GM23338 (cell line): ENCODE measurements around the gene PLG. TPM values are rescaled to one million over a fixed set of nuclear protein-coding genes. Genes with fewer than 3 reads are reported as not detected.
A peak's percentile ranks its signal among the peaks of the same experiment; 100 is the strongest.

ENCODE experiments used
- ATAC-seq: fragments of 200-7000 bp; cut with Tn5 transposase; 3 replicates; pipeline ENCODE4 v1.9.1; 2020
- DNase-seq: peaks from one replicate; pipeline ENCODE4 v3.0.0-alpha.2; 2015; ENCODE audit warnings: low spot score
- H2AFZ ChIP-seq: fragments of 200-600 bp; sonication (generic); 2 replicates; pipeline ENCODE4 v1.8.0; 2016; ENCODE audit warnings: antibody characterized with exemption, mild to moderate bottlenecking, moderate library complexity
- H3F3A ChIP-seq: fragments of 200-600 bp; sonication (generic); replicated peaks from 2 replicates; pipeline ENCODE4 v1.8.0; 2017; ENCODE audit warnings: antibody characterized with exemption, mixed run types, low read depth
- H3K27ac ChIP-seq: fragments of 200-600 bp; sonication (generic); 2 replicates; pipeline ENCODE4 v1.6.1; 2016; ENCODE audit warnings: low read depth
- H3K27me3 ChIP-seq: fragments of 200-600 bp; sonication (generic); 2 replicates; pipeline ENCODE4 v1.8.0; 2016; ENCODE audit warnings: mild to moderate bottlenecking, mixed run types, moderate library complexity; ENCODE audit not compliant: insufficient read depth
- H3K36me3 ChIP-seq: fragments of 200-600 bp; sonication (generic); 2 replicates; pipeline ENCODE4 v1.8.0; 2016; ENCODE audit warnings: mild to moderate bottlenecking; ENCODE audit not compliant: insufficient read depth
- H3K4me1 ChIP-seq: fragments of 200-600 bp; sonication (generic); 2 replicates; pipeline ENCODE4 v1.8.0; 2016; ENCODE audit warnings: mild to moderate bottlenecking, moderate library complexity; ENCODE audit not compliant: insufficient read depth
- H3K4me2 ChIP-seq: fragments of 200-600 bp; sonication (generic); 2 replicates; pipeline ENCODE4 v1.7.1; 2017; ENCODE audit warnings: mixed run types
- H3K4me3 ChIP-seq: fragments of 200-600 bp; sonication (generic); 2 replicates; pipeline ENCODE4 v1.6.1; 2016; ENCODE audit warnings: mixed run types
- H3K79me2 ChIP-seq: fragments of 200-600 bp; sonication (generic); replicated peaks from 2 replicates; pipeline ENCODE4 v1.8.0; 2017; ENCODE audit warnings: mild to moderate bottlenecking; ENCODE audit not compliant: insufficient read depth
- H3K9me2 ChIP-seq: fragments of 200-600 bp; sonication (generic); 2 replicates; pipeline ENCODE4 v1.8.0; 2017; ENCODE audit not compliant: insufficient read depth
- H4K20me1 ChIP-seq: fragments of 200-600 bp; sonication (generic); replicated peaks from 2 replicates; pipeline ENCODE4 v1.8.0; 2017; ENCODE audit warnings: mild to moderate bottlenecking; ENCODE audit not compliant: insufficient read depth
- H3K27ac Mint-ChIP-seq: 2 replicates; pipeline ENCODE4 v1.8.0; 2020; ENCODE audit warnings: inconsistent platforms, mild to moderate bottlenecking, moderate library complexity, mixed read lengths
- H3K27me3 Mint-ChIP-seq: 3 replicates; pipeline ENCODE4 v1.8.0; 2022; ENCODE audit warnings: low read depth, mild to moderate bottlenecking, moderate library complexity, mixed read lengths, inconsistent platforms; ENCODE audit not compliant: insufficient read depth, poor library complexity
- H3K36me3 Mint-ChIP-seq: 3 replicates; pipeline ENCODE4 v1.8.0; 2021; ENCODE audit warnings: low read depth, mild to moderate bottlenecking, inconsistent platforms, moderate library complexity, mixed read lengths
- H3K4me1 Mint-ChIP-seq: 3 replicates; pipeline ENCODE4 v1.8.0; 2020; ENCODE audit warnings: mild to moderate bottlenecking, inconsistent platforms, mixed read lengths
- H3K4me3 Mint-ChIP-seq: 3 replicates; pipeline ENCODE4 v1.8.0; 2021; ENCODE audit warnings: moderate library complexity, mild to moderate bottlenecking, inconsistent platforms, mixed read lengths
- H3K9me3 Mint-ChIP-seq: 3 replicates; pipeline ENCODE4 v1.8.0; 2020; ENCODE audit warnings: moderate library complexity, mild to moderate bottlenecking, inconsistent platforms, mixed read lengths
- CTCF ChIP-seq, 2 experiments: fragments of 200-600 bp in 1 of 2; sonication (generic) in 1 of 2; conservative IDR thresholded peaks; 2 replicates each; pipeline versions ENCODE4 v1.5.1 to v1.6.1; 2016 to 2017; ENCODE audit warnings: antibody characterized with exemption in 2 of 2, low read depth in 2 of 2, mild to moderate bottlenecking in 2 of 2, moderate library complexity in 1 of 2
- ETS1 ChIP-seq: IDR thresholded peaks from 2 replicates; pipeline ENCODE4 v1.6.1; 2016; ENCODE audit warnings: antibody characterized with exemption
- EZH2 ChIP-seq: fragments of 200-600 bp; sonication (generic); IDR thresholded peaks from one replicate; pipeline ENCODE4 v1.8.0; 2017; ENCODE audit warnings: antibody characterized with exemption, mild to moderate bottlenecking, low read depth; ENCODE audit not compliant: unreplicated experiment
- EZH2phosphoT487 ChIP-seq: fragments of 200-600 bp; sonication (generic); IDR thresholded peaks from one replicate; pipeline ENCODE4 v1.8.1; 2018; ENCODE audit warnings: antibody characterized with exemption; ENCODE audit not compliant: unreplicated experiment
- JUNB ChIP-seq: IDR thresholded peaks from one replicate; pipeline ENCODE4 v1.6.1; 2016; ENCODE audit warnings: antibody characterized with exemption; ENCODE audit not compliant: unreplicated experiment
- POLR2AphosphoS5 ChIP-seq: IDR thresholded peaks from 2 replicates; pipeline ENCODE4 v1.6.1; 2016; ENCODE audit warnings: antibody characterized with exemption, low read depth
- REST ChIP-seq: IDR thresholded peaks from one replicate; pipeline ENCODE4 v1.6.1; 2018; ENCODE audit warnings: antibody characterized with exemption; ENCODE audit not compliant: unreplicated experiment
- STAT1 ChIP-seq: IDR thresholded peaks from one replicate; pipeline ENCODE4 v1.6.1; 2016; ENCODE audit warnings: antibody characterized with exemption; ENCODE audit not compliant: unreplicated experiment
- ZNF114 ChIP-seq: fragments of 250-450 bp; sonication (Bioruptor Pico); IDR thresholded peaks from 2 replicates; pipeline ENCODE4 v1.5.0; 2020; ENCODE audit warnings: mild to moderate bottlenecking, moderate library complexity
- ZNF331 ChIP-seq: fragments of 250-450 bp; sonication (Bioruptor Pico); IDR thresholded peaks from 2 replicates; pipeline ENCODE4 v1.5.0; 2020; ENCODE audit warnings: low read depth, mild to moderate bottlenecking, moderate library complexity
- polyA plus RNA-seq: library from polyadenylated mRNA; unstranded; fragments of >200 nt; fragmentation: Nextera tagmentation; extraction: Ambion mirVana; gene quantifications from 2 replicates; pipeline ENCODE4 v1.2.1, GENCODE V29; 2016
- total RNA-seq: library from RNA; depleted of rRNA; stranded (reverse); fragments of >200 nt; shearing (Covaris generic); gene quantifications from 2 replicates; pipeline ENCODE4 v1.2.3, GENCODE V29; 2014

The PLG gene
- total and polyA plus RNA-seq, 2 experiments from 2014 or later = not detected

- no peak for TF ChIP-seq ETS1
- no peak for TF ChIP-seq POLR2AphosphoS5
- TF ChIP-seq ZNF114 (CRISPR knock-in tag) = no peak
- no peak for TF ChIP-seq EZH2phosphoT487
- TF ChIP-seq REST = no peak
- no peak for TF ChIP-seq CTCF (conservative IDR thresholded peaks at IDR 0.05; ENCODE audit: low read depth in 2 of 2)
- no peak for TF ChIP-seq STAT1
- TF ChIP-seq EZH2 = no peak
These were observed 87.4 kb downstream of the PLG start (continued) for GRCh38 chr6:160789263-160790027.

GRCh38 chr6:160790028-160790792 is 88.2 kb downstream of the PLG start:
- Mint-ChIP-seq H3K4me3 (peak overlapping the region; percentile 64), H3K9me3 (peaks cover 3% of the 10 kb centered on the region; the same call in 2 of the 3 replicates), H3K27me3 (peaks cover 8% of the 10 kb centered on the region), H3K27ac (peak overlapping the region; percentile 39), H3K36me3 (peaks cover 2% of the 10 kb centered on the region; the same call in 1 of the 3 replicates), H3K4me1 (peaks cover 26% of the 10 kb centered on the region)
- no peaks in the 10 kb centered on the region for H4K20me1 ChIP-seq
- DNase-seq (peak; percentile 49), ATAC-seq (peak; percentile 90)
- H2AFZ ChIP-seq = peak overlapping the region; percentile 96
- H3K79me2 ChIP-seq = no peaks in the 10 kb centered on the region
- H3F3A ChIP-seq = no peaks in the 10 kb centered on the region
- peaks cover 11% of the 10 kb centered on the region for H3K4me1 ChIP-seq
- H3K36me3 ChIP-seq = no peaks in the 10 kb centered on the region
- H3K27ac ChIP-seq = peak overlapping the region; percentile 57; the same call in 1 of the 2 replicates
- H3K4me3 ChIP-seq = peak overlapping the region; percentile 41
- peak overlapping the region; percentile 74 for H3K4me2 ChIP-seq
- H3K9me2 ChIP-seq = no peaks in the 10 kb centered on the region
- no peaks in the 10 kb centered on the region for H3K27me3 ChIP-seq
- no peak for TF ChIP-seq ZNF331 (CRISPR knock-in tag)
- TF ChIP-seq EZH2phosphoT487 = no peak
- TF ChIP-seq ETS1 = no peak
- no peak for TF ChIP-seq EZH2
- no peak for TF ChIP-seq ZNF114 (CRISPR knock-in tag)
- TF ChIP-seq REST = no peak
- no peak for TF ChIP-seq POLR2AphosphoS5
- no peak for TF ChIP-seq JUNB
